C4-2B (cell line): ENCODE data around the gene ATAD1.
"Not testable (repeated sequence)": the region's sequence is repeated elsewhere in the genome, so short reads cannot be mapped to it uniquely, and the experiment has no call there.

Experiments
- H3K27ac ChIP-seq: fragments of 450-650 bp; 2 replicates; pipeline ENCODE4 v1.5.1; 2017
- ZFX ChIP-seq: fragments of 450-650 bp; IDR thresholded peaks from 2 replicates; pipeline ENCODE4 v1.6.1; 2017
- TF ChIP-seq, protein P1 (sequence below): fragments of 450-650 bp; conservative IDR thresholded peaks from 2 replicates; pipeline ENCODE4 v1.5.1; 2017; ENCODE audit warnings: mild to moderate bottlenecking

Gene ATAD1

DNA sequence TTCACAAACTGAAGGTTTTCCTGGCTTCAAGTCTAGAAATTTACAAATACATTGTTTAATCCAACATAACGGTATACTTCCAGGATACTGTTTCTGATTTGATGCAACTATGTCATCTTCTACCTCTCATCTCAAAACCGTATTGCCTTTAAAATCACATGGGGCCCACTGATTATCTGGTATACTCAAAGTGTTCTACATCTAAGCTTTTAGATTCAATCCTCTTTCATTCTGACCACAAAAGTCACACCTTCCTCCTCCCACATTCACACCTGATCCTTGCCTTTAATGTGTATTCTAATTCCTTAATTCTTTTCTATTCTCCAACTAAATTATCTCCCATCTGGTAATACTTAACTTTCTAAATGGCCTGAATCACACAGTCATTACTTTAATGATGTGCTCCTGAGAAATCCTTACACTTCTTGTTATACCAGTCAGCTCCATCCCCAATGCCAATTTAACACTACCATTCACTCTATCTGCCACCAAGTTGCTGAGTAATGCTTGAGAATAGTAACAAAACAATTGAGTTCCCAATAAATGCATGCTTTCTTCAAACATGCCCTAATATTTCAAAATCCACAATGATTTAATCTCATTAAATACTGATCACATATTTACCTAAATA lies 13.0 kb downstream of the ATAD1 start:
- TF ChIP-seq ZFX, result no peak
- TF ChIP-seq, protein P1, sequence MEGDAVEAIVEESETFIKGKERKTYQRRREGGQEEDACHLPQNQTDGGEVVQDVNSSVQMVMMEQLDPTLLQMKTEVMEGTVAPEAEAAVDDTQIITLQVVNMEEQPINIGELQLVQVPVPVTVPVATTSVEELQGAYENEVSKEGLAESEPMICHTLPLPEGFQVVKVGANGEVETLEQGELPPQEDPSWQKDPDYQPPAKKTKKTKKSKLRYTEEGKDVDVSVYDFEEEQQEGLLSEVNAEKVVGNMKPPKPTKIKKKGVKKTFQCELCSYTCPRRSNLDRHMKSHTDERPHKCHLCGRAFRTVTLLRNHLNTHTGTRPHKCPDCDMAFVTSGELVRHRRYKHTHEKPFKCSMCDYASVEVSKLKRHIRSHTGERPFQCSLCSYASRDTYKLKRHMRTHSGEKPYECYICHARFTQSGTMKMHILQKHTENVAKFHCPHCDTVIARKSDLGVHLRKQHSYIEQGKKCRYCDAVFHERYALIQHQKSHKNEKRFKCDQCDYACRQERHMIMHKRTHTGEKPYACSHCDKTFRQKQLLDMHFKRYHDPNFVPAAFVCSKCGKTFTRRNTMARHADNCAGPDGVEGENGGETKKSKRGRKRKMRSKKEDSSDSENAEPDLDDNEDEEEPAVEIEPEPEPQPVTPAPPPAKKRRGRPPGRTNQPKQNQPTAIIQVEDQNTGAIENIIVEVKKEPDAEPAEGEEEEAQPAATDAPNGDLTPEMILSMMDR, result no peak
- H3K27ac ChIP-seq, result no peak overlapping the region

DNA sequence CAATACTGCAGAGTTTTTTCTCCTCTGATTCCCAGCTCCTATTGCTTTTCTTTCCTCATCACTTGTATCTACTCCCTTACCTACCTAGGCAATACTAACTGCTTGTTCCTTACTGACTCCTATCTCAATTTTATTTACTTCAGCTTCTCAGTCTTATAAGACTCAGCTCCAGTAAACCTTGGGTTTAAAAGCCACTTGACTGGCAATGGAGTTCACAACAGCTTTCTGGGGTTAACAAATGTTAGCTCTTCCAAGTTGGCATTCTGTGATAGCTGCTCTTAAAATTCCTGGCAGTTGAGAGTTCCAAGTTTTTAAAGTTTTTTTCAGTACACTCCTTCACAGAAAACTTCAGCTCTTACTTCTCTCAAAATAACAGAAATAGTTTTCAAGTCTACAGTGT lies 14.2 kb downstream of the ATAD1 start:
- no peak overlapping the region for H3K27ac ChIP-seq
- TF ChIP-seq, protein P1, result no peak
- TF ChIP-seq ZFX, result no peak

DNA sequence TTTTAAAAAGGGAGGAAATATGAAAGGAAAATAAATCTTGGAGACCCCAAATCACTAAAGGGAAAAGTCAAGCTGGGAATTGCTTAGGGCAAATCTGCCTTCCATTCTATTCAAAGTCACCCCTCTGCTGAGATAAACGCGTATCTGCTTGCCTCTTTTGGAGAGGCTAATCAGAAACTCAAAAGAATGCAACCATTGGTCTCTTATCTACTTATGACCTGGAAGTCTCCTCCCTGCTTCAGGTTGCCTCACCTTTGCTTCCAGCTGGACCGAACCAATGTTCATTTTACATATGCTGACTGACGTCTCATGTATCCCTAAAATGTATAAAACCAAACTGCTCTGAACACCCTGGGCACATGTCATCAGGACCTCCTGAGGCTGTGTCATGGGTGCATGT lies 14.7 kb downstream of the ATAD1 start:
- TF ChIP-seq, protein P1, result no peak
- TF ChIP-seq ZFX, result no peak
- H3K27ac ChIP-seq, result no peak overlapping the region

DNA sequence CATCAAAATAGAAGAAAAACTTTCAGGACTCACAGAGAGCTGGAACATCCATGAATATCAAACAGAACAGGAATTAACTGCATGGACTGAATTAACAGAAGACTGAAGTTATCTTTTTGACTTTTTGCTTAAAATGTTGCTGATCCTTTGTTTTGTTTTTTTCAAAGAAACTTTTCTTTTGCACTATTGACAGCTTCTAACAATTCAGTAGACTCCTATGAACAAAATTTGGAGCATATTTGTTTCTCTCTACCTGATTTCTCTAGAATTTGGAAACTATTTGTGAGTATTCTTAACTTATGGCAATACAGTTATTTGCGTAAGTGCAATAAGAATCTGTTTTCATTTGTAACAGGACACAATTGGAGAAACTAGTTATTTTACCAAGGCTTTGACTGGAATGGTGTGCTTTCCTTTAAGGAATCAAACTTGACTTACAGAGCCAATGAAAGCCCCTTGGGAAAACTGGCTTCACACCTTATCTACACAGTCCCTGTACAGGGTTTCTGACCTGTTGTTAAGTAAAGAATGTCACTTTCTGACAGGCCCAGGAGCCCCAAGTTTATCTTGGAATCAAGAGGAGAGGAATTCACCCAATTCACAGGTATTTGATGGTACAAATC lies 16.1 kb downstream of the ATAD1 start:
- H3K27ac ChIP-seq, result not testable (repeated sequence)

DNA sequence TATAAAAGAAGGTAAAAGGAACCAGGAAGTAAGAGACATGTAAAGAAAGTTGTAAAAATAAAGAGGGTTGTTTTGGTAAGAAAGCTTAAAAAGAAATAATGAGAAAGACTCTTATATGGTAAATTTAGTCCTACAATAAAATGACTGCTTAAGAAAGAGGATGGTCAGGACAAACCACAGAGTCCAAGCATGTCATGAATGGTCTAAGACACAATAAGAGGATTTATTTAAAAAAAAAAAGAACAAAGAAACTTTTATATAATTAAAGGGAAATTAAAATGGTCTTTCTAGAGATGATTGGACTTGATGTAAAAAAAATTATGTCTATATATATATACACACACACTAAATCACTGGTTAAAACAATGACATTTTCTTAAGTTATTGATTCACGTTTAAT lies 18.2 kb downstream of the ATAD1 start:
- no peak overlapping the region for H3K27ac ChIP-seq
- TF ChIP-seq ZFX, result no peak
- TF ChIP-seq, protein P1, result no peak

DNA sequence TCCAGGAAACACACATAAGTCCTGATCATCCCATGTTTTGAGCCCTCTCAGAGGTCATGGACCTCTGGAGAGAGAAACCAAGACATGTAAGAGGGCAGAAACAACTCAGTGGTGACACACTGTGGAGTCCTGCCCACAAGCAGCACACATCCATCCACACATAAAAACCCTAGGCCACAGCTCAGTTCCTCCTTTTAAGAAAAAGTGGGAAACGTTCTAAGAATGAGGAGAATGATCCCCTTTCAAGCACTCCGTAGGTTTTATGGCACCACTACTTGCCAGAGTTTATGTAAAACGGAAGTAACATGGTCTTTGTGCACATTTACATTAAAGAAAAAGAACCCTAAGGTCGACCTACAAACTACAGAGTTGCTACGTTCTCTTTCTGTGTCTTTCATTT lies 19.9 kb downstream of the ATAD1 start:
- TF ChIP-seq ZFX, result no peak
- TF ChIP-seq, protein P1, result no peak

DNA sequence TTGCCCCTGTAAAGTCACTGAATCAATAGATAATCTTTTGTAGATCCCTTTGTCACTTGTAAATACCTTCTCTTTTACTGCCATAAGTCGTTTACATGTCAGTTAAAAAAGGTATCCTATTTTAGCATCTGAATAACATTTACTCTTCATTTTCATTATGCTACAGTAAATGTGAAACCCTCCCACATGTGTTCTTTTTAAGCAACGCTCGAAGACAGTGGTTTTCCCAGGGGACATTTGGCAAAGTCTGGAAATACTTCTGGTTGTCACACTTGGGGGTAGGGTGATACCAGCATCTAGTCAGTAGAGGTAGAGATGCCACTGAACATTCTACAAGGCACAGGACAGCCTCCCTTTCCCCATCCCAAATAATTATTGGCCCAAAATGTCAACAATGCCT lies 23.7 kb downstream of the ATAD1 start:
- TF ChIP-seq, protein P1, result no peak
- TF ChIP-seq ZFX, result no peak
- H3K27ac ChIP-seq, result no peak overlapping the region

More for the DNA sequence above, 19.9 kb downstream of the ATAD1 start:
- no peak overlapping the region for H3K27ac ChIP-seq

DNA sequence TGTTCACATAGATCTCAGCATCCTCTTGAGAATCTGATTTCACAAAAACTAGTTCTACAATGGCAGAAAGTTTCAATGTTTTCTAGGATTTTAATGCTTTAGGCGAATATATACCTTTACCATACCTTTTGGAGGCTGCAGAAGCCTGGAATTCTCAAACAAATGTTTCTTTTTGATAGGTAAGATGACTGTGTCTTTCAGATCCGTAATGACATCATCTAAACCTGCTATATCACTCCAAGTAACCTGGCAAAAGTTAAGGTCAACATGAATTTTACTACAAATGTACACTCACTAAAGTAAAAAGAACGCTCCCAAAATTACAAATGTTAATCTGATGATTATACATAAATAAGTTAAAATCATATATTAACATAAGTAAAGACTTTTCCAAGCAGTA lies 27.8 kb downstream of the ATAD1 start:
- TF ChIP-seq, protein P1, result no peak
- no peak for TF ChIP-seq ZFX
- no peak overlapping the region for H3K27ac ChIP-seq
